GM23338 (cell line): ENCODE data around the gene METRNL. TPM values are rescaled to one million over a fixed set of nuclear protein-coding genes. Genes with fewer than 3 reads are reported as not detected.

Experiments used
- CREB1 ChIP-seq: fragments of 250-450 bp; sonication (Bioruptor Pico); IDR thresholded peaks from 2 replicates; pipeline ENCODE4 v1.5.0; 2020; ENCODE audit warnings: low read depth, mild to moderate bottlenecking, moderate library complexity
- EZH2 ChIP-seq: fragments of 200-600 bp; sonication (generic); IDR thresholded peaks from one replicate; pipeline ENCODE4 v1.8.0; 2017; ENCODE audit warnings: antibody characterized with exemption, mild to moderate bottlenecking, low read depth; ENCODE audit not compliant: unreplicated experiment
- EZH2phosphoT487 ChIP-seq: fragments of 200-600 bp; sonication (generic); IDR thresholded peaks from one replicate; pipeline ENCODE4 v1.8.1; 2018; ENCODE audit warnings: antibody characterized with exemption; ENCODE audit not compliant: unreplicated experiment
- JUNB ChIP-seq: IDR thresholded peaks from one replicate; pipeline ENCODE4 v1.6.1; 2016; ENCODE audit warnings: antibody characterized with exemption; ENCODE audit not compliant: unreplicated experiment
- ZNF331 ChIP-seq: fragments of 250-450 bp; sonication (Bioruptor Pico); IDR thresholded peaks from 2 replicates; pipeline ENCODE4 v1.5.0; 2020; ENCODE audit warnings: low read depth, mild to moderate bottlenecking, moderate library complexity
- polyA plus RNA-seq: library from polyadenylated mRNA; unstranded; fragments of >200 nt; fragmentation: Nextera tagmentation; extraction: Ambion mirVana; gene quantifications from 2 replicates; pipeline ENCODE4 v1.2.1, GENCODE V29; 2016
- total RNA-seq: library from RNA; depleted of rRNA; stranded (reverse); fragments of >200 nt; shearing (Covaris generic); gene quantifications from 2 replicates; pipeline ENCODE4 v1.2.3, GENCODE V29; 2014
- TF ChIP-seq, protein P1 (sequence below): fragments of 250-450 bp; sonication (Bioruptor Pico); IDR thresholded peaks from 2 replicates; pipeline ENCODE4 v1.5.0; 2020; ENCODE audit warnings: mild to moderate bottlenecking, moderate library complexity
- TF ChIP-seq, protein P2 (sequence below), 2 experiments: fragments of 200-600 bp in 1 of 2; sonication (generic) in 1 of 2; conservative IDR thresholded peaks; 2 replicates each; pipeline versions ENCODE4 v1.5.1 to v1.6.1; 2016 to 2017; ENCODE audit warnings: antibody characterized with exemption in 2 of 2, low read depth in 2 of 2, mild to moderate bottlenecking in 2 of 2, moderate library complexity in 1 of 2
- TF ChIP-seq, protein P3 (sequence below): IDR thresholded peaks from 2 replicates; pipeline ENCODE4 v1.6.1; 2016; ENCODE audit warnings: antibody characterized with exemption

Gene METRNL
- total and polyA plus RNA-seq, 2 experiments from 2014 or later, result 12.2 to 20.2 TPM

DNA sequence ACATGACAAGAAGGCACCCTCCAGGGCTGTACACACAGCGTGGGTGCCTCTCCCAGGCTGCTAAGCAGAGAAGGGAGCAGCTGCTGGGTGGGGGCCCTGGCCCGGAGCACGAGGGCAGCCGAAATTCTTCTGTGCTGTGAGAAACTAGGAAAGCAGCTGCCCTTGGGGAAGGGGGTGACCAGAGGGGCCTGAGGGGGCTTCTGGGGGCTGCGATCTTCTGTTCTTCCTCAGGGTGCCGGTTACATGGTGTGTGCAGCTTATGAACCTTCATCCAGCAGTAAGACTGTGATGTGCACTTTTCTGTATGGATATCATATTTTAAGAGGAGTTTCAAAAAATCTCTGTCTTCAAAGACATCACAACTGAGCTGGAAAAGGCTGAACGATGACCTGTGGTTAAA, 43.2 kb upstream of the METRNL start (continued):
- TF ChIP-seq, protein P1, sequence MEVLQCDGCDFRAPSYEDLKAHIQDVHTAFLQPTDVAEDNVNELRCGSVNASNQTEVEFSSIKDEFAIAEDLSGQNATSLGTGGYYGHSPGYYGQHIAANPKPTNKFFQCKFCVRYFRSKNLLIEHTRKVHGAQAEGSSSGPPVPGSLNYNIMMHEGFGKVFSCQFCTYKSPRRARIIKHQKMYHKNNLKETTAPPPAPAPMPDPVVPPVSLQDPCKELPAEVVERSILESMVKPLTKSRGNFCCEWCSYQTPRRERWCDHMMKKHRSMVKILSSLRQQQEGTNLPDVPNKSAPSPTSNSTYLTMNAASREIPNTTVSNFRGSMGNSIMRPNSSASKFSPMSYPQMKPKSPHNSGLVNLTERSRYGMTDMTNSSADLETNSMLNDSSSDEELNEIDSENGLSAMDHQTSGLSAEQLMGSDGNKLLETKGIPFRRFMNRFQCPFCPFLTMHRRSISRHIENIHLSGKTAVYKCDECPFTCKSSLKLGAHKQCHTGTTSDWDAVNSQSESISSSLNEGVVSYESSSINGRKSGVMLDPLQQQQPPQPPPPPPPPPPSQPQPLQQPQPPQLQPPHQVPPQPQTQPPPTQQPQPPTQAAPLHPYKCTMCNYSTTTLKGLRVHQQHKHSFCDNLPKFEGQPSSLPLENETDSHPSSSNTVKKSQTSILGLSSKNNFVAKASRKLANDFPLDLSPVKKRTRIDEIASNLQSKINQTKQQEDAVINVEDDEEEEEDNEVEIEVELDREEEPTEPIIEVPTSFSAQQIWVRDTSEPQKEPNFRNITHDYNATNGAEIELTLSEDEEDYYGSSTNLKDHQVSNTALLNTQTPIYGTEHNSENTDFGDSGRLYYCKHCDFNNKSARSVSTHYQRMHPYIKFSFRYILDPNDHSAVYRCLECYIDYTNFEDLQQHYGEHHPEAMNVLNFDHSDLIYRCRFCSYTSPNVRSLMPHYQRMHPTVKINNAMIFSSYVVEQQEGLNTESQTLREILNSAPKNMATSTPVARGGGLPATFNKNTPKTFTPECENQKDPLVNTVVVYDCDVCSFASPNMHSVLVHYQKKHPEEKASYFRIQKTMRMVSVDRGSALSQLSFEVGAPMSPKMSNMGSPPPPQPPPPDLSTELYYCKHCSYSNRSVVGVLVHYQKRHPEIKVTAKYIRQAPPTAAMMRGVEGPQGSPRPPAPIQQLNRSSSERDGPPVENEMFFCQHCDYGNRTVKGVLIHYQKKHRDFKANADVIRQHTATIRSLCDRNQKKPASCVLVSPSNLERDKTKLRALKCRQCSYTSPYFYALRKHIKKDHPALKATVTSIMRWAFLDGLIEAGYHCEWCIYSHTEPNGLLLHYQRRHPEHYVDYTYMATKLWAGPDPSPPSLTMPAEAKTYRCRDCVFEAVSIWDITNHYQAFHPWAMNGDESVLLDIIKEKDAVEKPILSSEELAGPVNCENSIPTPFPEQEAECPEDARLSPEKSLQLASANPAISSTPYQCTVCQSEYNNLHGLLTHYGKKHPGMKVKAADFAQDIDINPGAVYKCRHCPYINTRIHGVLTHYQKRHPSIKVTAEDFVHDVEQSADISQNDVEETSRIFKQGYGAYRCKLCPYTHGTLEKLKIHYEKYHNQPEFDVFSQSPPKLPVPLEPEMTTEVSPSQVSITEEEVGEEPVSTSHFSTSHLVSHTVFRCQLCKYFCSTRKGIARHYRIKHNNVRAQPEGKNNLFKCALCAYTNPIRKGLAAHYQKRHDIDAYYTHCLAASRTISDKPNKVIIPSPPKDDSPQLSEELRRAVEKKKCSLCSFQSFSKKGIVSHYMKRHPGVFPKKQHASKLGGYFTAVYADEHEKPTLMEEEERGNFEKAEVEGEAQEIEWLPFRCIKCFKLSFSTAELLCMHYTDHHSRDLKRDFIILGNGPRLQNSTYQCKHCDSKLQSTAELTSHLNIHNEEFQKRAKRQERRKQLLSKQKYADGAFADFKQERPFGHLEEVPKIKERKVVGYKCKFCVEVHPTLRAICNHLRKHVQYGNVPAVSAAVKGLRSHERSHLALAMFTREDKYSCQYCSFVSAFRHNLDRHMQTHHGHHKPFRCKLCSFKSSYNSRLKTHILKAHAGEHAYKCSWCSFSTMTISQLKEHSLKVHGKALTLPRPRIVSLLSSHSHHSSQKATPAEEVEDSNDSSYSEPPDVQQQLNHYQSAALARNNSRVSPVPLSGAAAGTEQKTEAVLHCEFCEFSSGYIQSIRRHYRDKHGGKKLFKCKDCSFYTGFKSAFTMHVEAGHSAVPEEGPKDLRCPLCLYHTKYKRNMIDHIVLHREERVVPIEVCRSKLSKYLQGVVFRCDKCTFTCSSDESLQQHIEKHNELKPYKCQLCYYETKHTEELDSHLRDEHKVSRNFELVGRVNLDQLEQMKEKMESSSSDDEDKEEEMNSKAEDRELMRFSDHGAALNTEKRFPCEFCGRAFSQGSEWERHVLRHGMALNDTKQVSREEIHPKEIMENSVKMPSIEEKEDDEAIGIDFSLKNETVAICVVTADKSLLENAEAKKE (CRISPR knock-in tag), result no peak
- TF ChIP-seq ZNF331 (CRISPR knock-in tag), result no peak
- TF ChIP-seq, protein P2, sequence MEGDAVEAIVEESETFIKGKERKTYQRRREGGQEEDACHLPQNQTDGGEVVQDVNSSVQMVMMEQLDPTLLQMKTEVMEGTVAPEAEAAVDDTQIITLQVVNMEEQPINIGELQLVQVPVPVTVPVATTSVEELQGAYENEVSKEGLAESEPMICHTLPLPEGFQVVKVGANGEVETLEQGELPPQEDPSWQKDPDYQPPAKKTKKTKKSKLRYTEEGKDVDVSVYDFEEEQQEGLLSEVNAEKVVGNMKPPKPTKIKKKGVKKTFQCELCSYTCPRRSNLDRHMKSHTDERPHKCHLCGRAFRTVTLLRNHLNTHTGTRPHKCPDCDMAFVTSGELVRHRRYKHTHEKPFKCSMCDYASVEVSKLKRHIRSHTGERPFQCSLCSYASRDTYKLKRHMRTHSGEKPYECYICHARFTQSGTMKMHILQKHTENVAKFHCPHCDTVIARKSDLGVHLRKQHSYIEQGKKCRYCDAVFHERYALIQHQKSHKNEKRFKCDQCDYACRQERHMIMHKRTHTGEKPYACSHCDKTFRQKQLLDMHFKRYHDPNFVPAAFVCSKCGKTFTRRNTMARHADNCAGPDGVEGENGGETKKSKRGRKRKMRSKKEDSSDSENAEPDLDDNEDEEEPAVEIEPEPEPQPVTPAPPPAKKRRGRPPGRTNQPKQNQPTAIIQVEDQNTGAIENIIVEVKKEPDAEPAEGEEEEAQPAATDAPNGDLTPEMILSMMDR (conservative IDR thresholded peaks at IDR 0.05; ENCODE audit: low read depth in 2 of 2), result no peak
- no peak for TF ChIP-seq EZH2phosphoT487
- TF ChIP-seq JUNB, result no peak
- TF ChIP-seq EZH2, result no peak
- TF ChIP-seq, protein P3, sequence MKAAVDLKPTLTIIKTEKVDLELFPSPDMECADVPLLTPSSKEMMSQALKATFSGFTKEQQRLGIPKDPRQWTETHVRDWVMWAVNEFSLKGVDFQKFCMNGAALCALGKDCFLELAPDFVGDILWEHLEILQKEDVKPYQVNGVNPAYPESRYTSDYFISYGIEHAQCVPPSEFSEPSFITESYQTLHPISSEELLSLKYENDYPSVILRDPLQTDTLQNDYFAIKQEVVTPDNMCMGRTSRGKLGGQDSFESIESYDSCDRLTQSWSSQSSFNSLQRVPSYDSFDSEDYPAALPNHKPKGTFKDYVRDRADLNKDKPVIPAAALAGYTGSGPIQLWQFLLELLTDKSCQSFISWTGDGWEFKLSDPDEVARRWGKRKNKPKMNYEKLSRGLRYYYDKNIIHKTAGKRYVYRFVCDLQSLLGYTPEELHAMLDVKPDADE, result no peak
- no peak for TF ChIP-seq CREB1 (CRISPR knock-in tag)
